SK-N-SH (cell line): Measurements from ENCODE around the gene CD22. TPM values are rescaled to one million over a fixed set of nuclear protein-coding genes. Genes with fewer than 3 reads are reported as not detected.

Experiments
- CTCF ChIA-PET: fragments of 300-600, 350-600 bp; formaldehyde crosslinking; extraction: SDS; loops from one replicate; lab custom pipeline; 2021; lab: Yijun Ruan, JAX
- POLR2A ChIA-PET: fragments of 350-600 bp; sonication (Branson Sonifier 250); formaldehyde crosslinking; extraction: SDS; loops from one replicate; lab custom pipeline; 2020; ENCODE audit warnings: antibody characterized with exemption, inconsistent platforms; lab: Yijun Ruan, JAX
- DNase-seq: peaks from one replicate; pipeline ENCODE4 v3.0.0; 2012
- H2AFZ ChIP-seq: fragments of 200-600 bp; sonication (generic); 2 replicates; pipeline ENCODE4 v1.8.1; 2016; ENCODE audit warnings: antibody characterized with exemption, mild to moderate bottlenecking, low read depth
- H3F3A ChIP-seq: fragments of 200-600 bp; sonication (generic); replicated peaks from 2 replicates; pipeline ENCODE3; 2016; ENCODE audit warnings: antibody characterized with exemption, mild to moderate bottlenecking; ENCODE audit not compliant: insufficient read depth
- H3K27ac ChIP-seq, 2 experiments: fragments of 200-500 bp in 1 of 2; fragments of 200-600 bp in 1 of 2; sonication (Bioruptor generic) in 1 of 2; sonication (generic), shearing (Covaris generic) in 1 of 2; 2 replicates each; pipeline versions ENCODE4 v1.5.1 to v1.6.1; 2014 to 2016; ENCODE audit warnings: low read depth in 2 of 2, inconsistent platforms in 1 of 2, low read length in 1 of 2, mild to moderate bottlenecking in 1 of 2, mixed read lengths in 1 of 2
- H3K27me3 ChIP-seq: fragments of 200-600 bp; sonication (generic), shearing (Covaris generic); 2 replicates; pipeline ENCODE4 v1.6.1; 2016; ENCODE audit warnings: mixed run types; ENCODE audit not compliant: insufficient read depth
- H3K36me3 ChIP-seq, 2 experiments: fragments of 200-500 bp in 1 of 2; fragments of 200-600 bp in 1 of 2; sonication (Bioruptor generic) in 1 of 2; sonication (generic) in 1 of 2; replicated peaks in 1 of 2; 2 replicates each; pipeline versions ENCODE3 to v1.5.1; 2014 to 2016; ENCODE audit warnings: low read length in 1 of 2, mild to moderate bottlenecking in 1 of 2; ENCODE audit not compliant: insufficient read depth in 2 of 2, control insufficient read depth in 1 of 2
- H3K4me1 ChIP-seq, 2 experiments: fragments of 200-500 bp in 1 of 2; fragments of 200-600 bp in 1 of 2; sonication (Bioruptor generic) in 1 of 2; sonication (generic), shearing (Covaris generic) in 1 of 2; 2 replicates each; pipeline versions ENCODE4 v1.5.1 to v1.6.1; 2014 to 2016; ENCODE audit warnings: low read depth in 1 of 2, low read length in 1 of 2, mixed run types in 1 of 2; ENCODE audit not compliant: insufficient read depth in 2 of 2, control insufficient read depth in 1 of 2
- H3K4me2 ChIP-seq: fragments of 200-600 bp; sonication (generic), shearing (Covaris generic); 2 replicates; pipeline ENCODE4 v1.6.1; 2017; ENCODE audit warnings: mixed run types
- H3K4me3 ChIP-seq, 2 experiments: fragments of 200-500 bp in 1 of 2; fragments of 200-600 bp in 1 of 2; sonication (Bioruptor generic) in 1 of 2; sonication (generic), shearing (Covaris generic) in 1 of 2; 2 replicates each; pipeline versions ENCODE4 v1.5.1 to v1.8.1; 2014 to 2016; ENCODE audit warnings: low read depth in 2 of 2, inconsistent platforms in 1 of 2, low read length in 1 of 2, mild to moderate bottlenecking in 1 of 2, mixed read lengths in 1 of 2, moderate library complexity in 1 of 2
- H3K79me2 ChIP-seq: fragments of 200-600 bp; sonication (generic); 2 replicates; pipeline ENCODE4 v1.8.1; 2017; ENCODE audit warnings: mild to moderate bottlenecking; ENCODE audit not compliant: insufficient read depth
- H3K9ac ChIP-seq: fragments of 200-600 bp; sonication (generic); 2 replicates; pipeline ENCODE4 v1.6.1; 2017; ENCODE audit warnings: mixed run types
- H3K9me2 ChIP-seq: fragments of 200-600 bp; sonication (generic); 2 replicates; pipeline ENCODE4 v1.6.1; 2017; ENCODE audit warnings: mixed run types
- H3K9me3 ChIP-seq: fragments of 200-600 bp; sonication (generic); 2 replicates; pipeline ENCODE4 v1.6.1; 2017; ENCODE audit warnings: mixed run types, mild to moderate bottlenecking, moderate library complexity
- H4K20me1 ChIP-seq: fragments of 200-600 bp; sonication (generic); 2 replicates; pipeline ENCODE4 v1.6.1; 2017; ENCODE audit warnings: mild to moderate bottlenecking, mixed run types; ENCODE audit not compliant: insufficient read depth
- CHD2 ChIP-seq: fragments of 150-350 bp; IDR thresholded peaks from 2 replicates; pipeline ENCODE4 v1.6.1; 2018; ENCODE audit warnings: low read length; ENCODE audit not compliant: partially characterized antibody
- EP300 ChIP-seq, 2 experiments: IDR thresholded peaks; 2 replicates each; pipeline versions ENCODE4 v1.4.0 to v1.6.1; 2012; ENCODE audit warnings: borderline replicate concordance in 1 of 2, low read depth in 1 of 2, low read length in 1 of 2
- EZH2phosphoT487 ChIP-seq: fragments of 200-600 bp; sonication (generic); IDR thresholded peaks from 2 replicates; pipeline ENCODE4 v1.6.1; 2017; ENCODE audit warnings: low read depth, mixed run types, mild to moderate bottlenecking, antibody characterized with exemption, moderate library complexity, borderline replicate concordance
- FOSL2 ChIP-seq: IDR thresholded peaks from 2 replicates; pipeline ENCODE4 v1.4.0; 2012; ENCODE audit warnings: low read depth, mild to moderate bottlenecking, moderate library complexity, borderline replicate concordance
- FOXJ3 ChIP-seq: sonication (generic); formaldehyde crosslinking; IDR thresholded peaks from 2 replicates; pipeline ENCODE4 v1.5.1; 2020; ENCODE audit warnings: mild to moderate bottlenecking, missing genetic modification reagents
- GABPA ChIP-seq: IDR thresholded peaks from 2 replicates; pipeline ENCODE4 v1.4.0; 2012; ENCODE audit warnings: low read depth, mild to moderate bottlenecking
- NFIC ChIP-seq: IDR thresholded peaks from 2 replicates; pipeline ENCODE4 v1.4.0; 2012; ENCODE audit warnings: borderline replicate concordance
- NRF1 ChIP-seq: IDR thresholded peaks from 2 replicates; pipeline ENCODE4 v1.6.1; 2012; ENCODE audit warnings: low read depth, mild to moderate bottlenecking, low read length
- RFX5 ChIP-seq: IDR thresholded peaks from 2 replicates; pipeline ENCODE4 v1.6.1; 2012; ENCODE audit warnings: mild to moderate bottlenecking, improper control_type of control experiment, low read length
- RXRA ChIP-seq: IDR thresholded peaks from 2 replicates; pipeline ENCODE4 v1.4.0; 2012; ENCODE audit warnings: low read depth, mild to moderate bottlenecking, borderline replicate concordance
- SIN3A ChIP-seq: IDR thresholded peaks from 2 replicates; pipeline ENCODE4 v1.6.1; 2012; ENCODE audit warnings: low read depth, mild to moderate bottlenecking, low read length, moderate library complexity, borderline replicate concordance
- TAF1 ChIP-seq: IDR thresholded peaks from 2 replicates; pipeline ENCODE4 v1.6.1; 2012; ENCODE audit warnings: low read depth, mild to moderate bottlenecking, low read length, moderate library complexity, borderline replicate concordance
- WGBS: methylation state at CpG from one replicate; pipeline ENCODE4 v1.1.6; 2017; ENCODE audit warnings: low lambda C conversion rate; 5-methylcytosine and 5-hydroxymethylcytosine counted together
- polyA plus RNA-seq, 3 experiments: library from polyadenylated mRNA; depleted of rRNA; stranded (reverse); fragments of >200 nt; gene quantifications; 2 replicates each; pipeline ENCODE4 v1.2.3, GENCODE V29; 2012
- TF ChIP-seq, protein P1 (sequence below): IDR thresholded peaks from 2 replicates; pipeline ENCODE4 v1.6.1; 2012; ENCODE audit warnings: mild to moderate bottlenecking, low read depth, low read length, moderate library complexity
- TF ChIP-seq, protein P2 (sequence below): fragments of 150-350 bp; IDR thresholded peaks from 2 replicates; pipeline ENCODE4 v1.6.1; 2017; ENCODE audit warnings: antibody characterized with exemption, low read length, low read depth, borderline replicate concordance
- TF ChIP-seq, protein P3 (sequence below): fragments of 150-350 bp; IDR thresholded peaks from 2 replicates; pipeline ENCODE4 v1.6.1; 2016; ENCODE audit warnings: mild to moderate bottlenecking, low read depth, low read length
- TF ChIP-seq, protein P4 (sequence below): IDR thresholded peaks from 2 replicates; pipeline ENCODE4 v1.4.0; 2012; ENCODE audit warnings: low read depth, borderline replicate concordance
- TF ChIP-seq, protein P5 (sequence below): IDR thresholded peaks from 2 replicates; pipeline ENCODE4; 2012
- TF ChIP-seq, protein P6 (sequence below): IDR thresholded peaks from 2 replicates; pipeline ENCODE4 v1.4.0; 2012; ENCODE audit warnings: low read depth, borderline replicate concordance

Gene CD22
- polyA plus RNA-seq, 1 of the 3 experiments (the other 2 are of a cell fraction) = 0.18 TPM

DNA sequence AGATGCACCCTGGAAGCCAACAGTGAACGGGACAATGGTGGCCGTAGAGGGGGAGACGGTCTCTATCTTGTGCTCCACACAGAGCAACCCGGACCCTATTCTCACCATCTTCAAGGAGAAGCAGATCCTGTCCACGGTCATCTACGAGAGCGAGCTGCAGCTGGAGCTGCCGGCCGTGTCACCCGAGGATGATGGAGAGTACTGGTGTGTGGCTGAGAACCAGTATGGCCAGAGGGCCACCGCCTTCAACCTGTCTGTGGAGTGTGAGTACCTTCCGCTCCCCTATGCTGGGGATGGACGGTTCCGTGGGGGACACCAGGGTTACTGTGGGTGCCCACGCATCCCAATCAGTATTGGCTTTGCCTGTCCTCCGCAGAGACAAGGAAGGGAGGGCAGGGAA lies 26.5 kb upstream of the CD22 start:
- Histone ChIP-seq H3K27me3 (peaks cover 44% of the 10 kb centered on the region), H2AFZ (no peak overlapping the region)
- POLR2A ChIA-PET = no interaction called here

More for the DNA sequence above, 26.5 kb upstream of the CD22 start:
- no peaks in the 10 kb centered on the region for H3K4me1 ChIP-seq
- TF ChIP-seq RFX5 (no peak), FOSL2 (no peak), FOXJ3 (no peak), NRF1 (no peak), EZH2phosphoT487 (no peak), TAF1 (no peak), SIN3A (no peak), EP300 (IDR thresholded peaks at IDR 0.05; ENCODE audit: borderline replicate concordance in 1 of 2, low read depth in 1 of 2, low read length in 1 of 2) (no peak), GABPA (no peak), RXRA (no peak), CHD2 (no peak), NFIC (no peak)
- TF ChIP-seq, protein P1, sequence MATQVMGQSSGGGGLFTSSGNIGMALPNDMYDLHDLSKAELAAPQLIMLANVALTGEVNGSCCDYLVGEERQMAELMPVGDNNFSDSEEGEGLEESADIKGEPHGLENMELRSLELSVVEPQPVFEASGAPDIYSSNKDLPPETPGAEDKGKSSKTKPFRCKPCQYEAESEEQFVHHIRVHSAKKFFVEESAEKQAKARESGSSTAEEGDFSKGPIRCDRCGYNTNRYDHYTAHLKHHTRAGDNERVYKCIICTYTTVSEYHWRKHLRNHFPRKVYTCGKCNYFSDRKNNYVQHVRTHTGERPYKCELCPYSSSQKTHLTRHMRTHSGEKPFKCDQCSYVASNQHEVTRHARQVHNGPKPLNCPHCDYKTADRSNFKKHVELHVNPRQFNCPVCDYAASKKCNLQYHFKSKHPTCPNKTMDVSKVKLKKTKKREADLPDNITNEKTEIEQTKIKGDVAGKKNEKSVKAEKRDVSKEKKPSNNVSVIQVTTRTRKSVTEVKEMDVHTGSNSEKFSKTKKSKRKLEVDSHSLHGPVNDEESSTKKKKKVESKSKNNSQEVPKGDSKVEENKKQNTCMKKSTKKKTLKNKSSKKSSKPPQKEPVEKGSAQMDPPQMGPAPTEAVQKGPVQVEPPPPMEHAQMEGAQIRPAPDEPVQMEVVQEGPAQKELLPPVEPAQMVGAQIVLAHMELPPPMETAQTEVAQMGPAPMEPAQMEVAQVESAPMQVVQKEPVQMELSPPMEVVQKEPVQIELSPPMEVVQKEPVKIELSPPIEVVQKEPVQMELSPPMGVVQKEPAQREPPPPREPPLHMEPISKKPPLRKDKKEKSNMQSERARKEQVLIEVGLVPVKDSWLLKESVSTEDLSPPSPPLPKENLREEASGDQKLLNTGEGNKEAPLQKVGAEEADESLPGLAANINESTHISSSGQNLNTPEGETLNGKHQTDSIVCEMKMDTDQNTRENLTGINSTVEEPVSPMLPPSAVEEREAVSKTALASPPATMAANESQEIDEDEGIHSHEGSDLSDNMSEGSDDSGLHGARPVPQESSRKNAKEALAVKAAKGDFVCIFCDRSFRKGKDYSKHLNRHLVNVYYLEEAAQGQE = no peak
- TF ChIP-seq, protein P2, sequence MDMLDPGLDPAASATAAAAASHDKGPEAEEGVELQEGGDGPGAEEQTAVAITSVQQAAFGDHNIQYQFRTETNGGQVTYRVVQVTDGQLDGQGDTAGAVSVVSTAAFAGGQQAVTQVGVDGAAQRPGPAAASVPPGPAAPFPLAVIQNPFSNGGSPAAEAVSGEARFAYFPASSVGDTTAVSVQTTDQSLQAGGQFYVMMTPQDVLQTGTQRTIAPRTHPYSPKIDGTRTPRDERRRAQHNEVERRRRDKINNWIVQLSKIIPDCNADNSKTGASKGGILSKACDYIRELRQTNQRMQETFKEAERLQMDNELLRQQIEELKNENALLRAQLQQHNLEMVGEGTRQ = no peak
- TF ChIP-seq, protein P3, sequence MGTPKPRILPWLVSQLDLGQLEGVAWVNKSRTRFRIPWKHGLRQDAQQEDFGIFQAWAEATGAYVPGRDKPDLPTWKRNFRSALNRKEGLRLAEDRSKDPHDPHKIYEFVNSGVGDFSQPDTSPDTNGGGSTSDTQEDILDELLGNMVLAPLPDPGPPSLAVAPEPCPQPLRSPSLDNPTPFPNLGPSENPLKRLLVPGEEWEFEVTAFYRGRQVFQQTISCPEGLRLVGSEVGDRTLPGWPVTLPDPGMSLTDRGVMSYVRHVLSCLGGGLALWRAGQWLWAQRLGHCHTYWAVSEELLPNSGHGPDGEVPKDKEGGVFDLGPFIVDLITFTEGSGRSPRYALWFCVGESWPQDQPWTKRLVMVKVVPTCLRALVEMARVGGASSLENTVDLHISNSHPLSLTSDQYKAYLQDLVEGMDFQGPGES = no peak
- TF ChIP-seq, protein P4, sequence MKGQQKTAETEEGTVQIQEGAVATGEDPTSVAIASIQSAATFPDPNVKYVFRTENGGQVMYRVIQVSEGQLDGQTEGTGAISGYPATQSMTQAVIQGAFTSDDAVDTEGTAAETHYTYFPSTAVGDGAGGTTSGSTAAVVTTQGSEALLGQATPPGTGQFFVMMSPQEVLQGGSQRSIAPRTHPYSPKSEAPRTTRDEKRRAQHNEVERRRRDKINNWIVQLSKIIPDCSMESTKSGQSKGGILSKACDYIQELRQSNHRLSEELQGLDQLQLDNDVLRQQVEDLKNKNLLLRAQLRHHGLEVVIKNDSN = no peak
- TF ChIP-seq, protein P5, sequence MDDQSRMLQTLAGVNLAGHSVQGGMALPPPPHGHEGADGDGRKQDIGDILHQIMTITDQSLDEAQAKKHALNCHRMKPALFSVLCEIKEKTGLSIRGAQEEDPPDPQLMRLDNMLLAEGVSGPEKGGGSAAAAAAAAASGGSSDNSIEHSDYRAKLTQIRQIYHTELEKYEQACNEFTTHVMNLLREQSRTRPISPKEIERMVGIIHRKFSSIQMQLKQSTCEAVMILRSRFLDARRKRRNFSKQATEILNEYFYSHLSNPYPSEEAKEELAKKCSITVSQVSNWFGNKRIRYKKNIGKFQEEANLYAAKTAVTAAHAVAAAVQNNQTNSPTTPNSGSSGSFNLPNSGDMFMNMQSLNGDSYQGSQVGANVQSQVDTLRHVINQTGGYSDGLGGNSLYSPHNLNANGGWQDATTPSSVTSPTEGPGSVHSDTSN = no peak
- TF ChIP-seq, protein P6, sequence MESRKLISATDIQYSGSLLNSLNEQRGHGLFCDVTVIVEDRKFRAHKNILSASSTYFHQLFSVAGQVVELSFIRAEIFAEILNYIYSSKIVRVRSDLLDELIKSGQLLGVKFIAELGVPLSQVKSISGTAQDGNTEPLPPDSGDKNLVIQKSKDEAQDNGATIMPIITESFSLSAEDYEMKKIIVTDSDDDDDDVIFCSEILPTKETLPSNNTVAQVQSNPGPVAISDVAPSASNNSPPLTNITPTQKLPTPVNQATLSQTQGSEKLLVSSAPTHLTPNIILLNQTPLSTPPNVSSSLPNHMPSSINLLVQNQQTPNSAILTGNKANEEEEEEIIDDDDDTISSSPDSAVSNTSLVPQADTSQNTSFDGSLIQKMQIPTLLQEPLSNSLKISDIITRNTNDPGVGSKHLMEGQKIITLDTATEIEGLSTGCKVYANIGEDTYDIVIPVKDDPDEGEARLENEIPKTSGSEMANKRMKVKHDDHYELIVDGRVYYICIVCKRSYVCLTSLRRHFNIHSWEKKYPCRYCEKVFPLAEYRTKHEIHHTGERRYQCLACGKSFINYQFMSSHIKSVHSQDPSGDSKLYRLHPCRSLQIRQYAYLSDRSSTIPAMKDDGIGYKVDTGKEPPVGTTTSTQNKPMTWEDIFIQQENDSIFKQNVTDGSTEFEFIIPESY = no peak
- TF ChIP-seq, all 33 proteins: peak for 0
- DNase-seq = no peak
- H4K20me1 ChIP-seq = no peaks in the 10 kb centered on the region
- no peaks in the 10 kb centered on the region for H3K9me3 ChIP-seq
- 29% methylated on average over 16 of the region's 16 CpGs for WGBS
- no peaks in the 10 kb centered on the region for H3K79me2 ChIP-seq
- no peak overlapping the region for H3K27ac ChIP-seq
- no peak overlapping the region for H3K9ac ChIP-seq
- H3K9me2 ChIP-seq = no peaks in the 10 kb centered on the region
- CTCF ChIA-PET = no interaction called here
- no peaks in the 10 kb centered on the region for H3K36me3 ChIP-seq
- H3F3A ChIP-seq = no peaks in the 10 kb centered on the region
- no peak overlapping the region for H3K4me2 ChIP-seq
- no peak overlapping the region for H3K4me3 ChIP-seq
